Panc1 (cell line): ENCODE measurements around the gene MRC2. TPM values are rescaled to one million over a fixed set of nuclear protein-coding genes. Genes with fewer than 3 reads are reported as not detected.
"Not testable (repeated sequence)": the region's sequence is repeated elsewhere in the genome, so short reads cannot be mapped to it uniquely, and the experiment has no call there.

ENCODE experiments used
- ATAC-seq: fragments of 200-7000 bp; cut with Tn5 transposase; 2 replicates; pipeline ENCODE4 v1.9.1; 2020; ENCODE audit warnings: mild to moderate bottlenecking, moderate library complexity
- BruUV-seq: library from RNA; stranded (reverse); fragments of 400-500 nt; replicated peaks from 2 replicates; lab custom pipeline; 2021; lab: Mats Ljungman, UMichigan
- CTCF ChIA-PET: fragments of 300-600 bp; sonication (Branson Sonifier 250); formaldehyde crosslinking; loops from one replicate; lab custom pipeline; 2022; ENCODE audit warnings: antibody characterized with exemption; lab: Charles Lee
- POLR2A ChIA-PET: fragments of 300-600 bp; sonication (Branson Sonifier 250); formaldehyde crosslinking; loops from one replicate; lab custom pipeline; 2022; ENCODE audit warnings: antibody characterized with exemption; lab: Charles Lee
- DNase-seq: peaks from one replicate; pipeline ENCODE4 v3.0.0-alpha.2; 2010; ENCODE audit warnings: low read depth, low spot score
- H3K27ac ChIP-seq: 2 replicates; pipeline ENCODE4 v1.5.1; 2011; ENCODE audit warnings: mild to moderate bottlenecking, low read length, inconsistent platforms
- H3K27me3 ChIP-seq: fragments of 200-500 bp; sonication (Bioruptor generic); 2 replicates; pipeline ENCODE4 v1.6.0; 2014; ENCODE audit warnings: low read length, inconsistent platforms; ENCODE audit not compliant: control insufficient read depth, insufficient read depth
- H3K36me3 ChIP-seq: fragments of 200-500 bp; sonication (Bioruptor generic); 2 replicates; pipeline ENCODE4 v1.5.1; 2014; ENCODE audit warnings: inconsistent platforms, mild to moderate bottlenecking, low read length, moderate library complexity; ENCODE audit not compliant: control insufficient read depth, insufficient read depth
- H3K4me1 ChIP-seq: 2 replicates; pipeline ENCODE4 v1.5.1; 2011; ENCODE audit warnings: inconsistent platforms, mild to moderate bottlenecking, low read length, moderate library complexity; ENCODE audit not compliant: control insufficient read depth, insufficient read depth
- H3K4me3 ChIP-seq, 2 experiments: 2 replicates each; pipeline ENCODE4 v1.5.1; 2011 to 2012; ENCODE audit warnings: low read depth in 2 of 2, low read length in 2 of 2, mild to moderate bottlenecking in 2 of 2, inconsistent platforms in 1 of 2, moderate library complexity in 1 of 2
- H3K9me3 ChIP-seq: fragments of 200-500 bp; sonication (Bioruptor generic); 2 replicates; pipeline ENCODE4 v1.5.1; 2014; ENCODE audit warnings: low read depth, mild to moderate bottlenecking, inconsistent platforms, low read length, moderate library complexity; ENCODE audit not compliant: control insufficient read depth, insufficient read depth
- CTCF ChIP-seq: fragments of 450-650 bp; IDR thresholded peaks from 2 replicates; pipeline ENCODE4 v1.5.1; 2017; ENCODE audit warnings: mild to moderate bottlenecking
- POLR2AphosphoS5 ChIP-seq: IDR thresholded peaks from 2 replicates; pipeline ENCODE4 v1.6.1; 2012; ENCODE audit warnings: mild to moderate bottlenecking, low read depth, low read length, moderate library complexity
- REST ChIP-seq, 2 experiments: IDR thresholded peaks; 2 replicates each; pipeline ENCODE4 v1.6.1; 2011 to 2012; ENCODE audit warnings: low read depth in 2 of 2, control low read depth in 1 of 2, low read length in 1 of 2, mild to moderate bottlenecking in 1 of 2, moderate library complexity in 1 of 2; ENCODE audit not compliant: insufficient read depth in 1 of 2
- SIN3A ChIP-seq: IDR thresholded peaks from 2 replicates; pipeline ENCODE4 v1.6.1; 2012; ENCODE audit warnings: low read depth, mild to moderate bottlenecking, low read length, moderate library complexity, borderline replicate concordance; ENCODE audit not compliant: insufficient read depth
- TCF7L2 ChIP-seq: IDR thresholded peaks from 2 replicates; pipeline ENCODE4 v1.6.1; 2011; ENCODE audit warnings: mild to moderate bottlenecking, low read depth, low read length, inconsistent platforms
- in situ Hi-C: cut with HindIII; loops from 2 replicates; pipeline ENCODE4 v1.10.0; 2016; ENCODE audit warnings: low sequenced_read_pairs, low pct_unique_long_range_greater_than_20kb
- intact Hi-C: fragments of 100-400 bp; cut with micrococcal nuclease; formaldehyde crosslinking; loops from one replicate; pipeline ENCODE4 v1.10.0; 2022; ENCODE audit not compliant: unreplicated experiment
- total RNA-seq: library from RNA; stranded (reverse); gene quantifications from one replicate; pipeline ENCODE4 v1.2.1, GENCODE V29; 2021; ENCODE audit not compliant: unreplicated experiment

The MRC2 gene
- total RNA-seq, 1 experiment from 2014 or later, result 120 TPM

GRCh38 chr17:62601471-62601870 lies 26.0 kb upstream of the MRC2 start:
- Histone ChIP-seq H3K4me1 (no peaks in the 10 kb centered on the region), H3K27ac (no peak overlapping the region), H3K27me3 (no peaks in the 10 kb centered on the region), H3K4me3 (no peak overlapping the region), H3K9me3 (no peaks in the 10 kb centered on the region), H3K36me3 (peaks cover 7% of the 10 kb centered on the region)
- BruUV-seq, result no TSS peak
- POLR2A ChIA-PET, result no interaction called here
- TF ChIP-seq REST (IDR thresholded peaks at IDR 0.05; ENCODE audit: insufficient read depth in 1 of 2, low read depth in 2 of 2, low read length in 1 of 2) (no peak), CTCF (no peak), SIN3A (no peak), POLR2AphosphoS5 (no peak), TCF7L2 (no peak)
- DNase-seq (no peak), ATAC-seq (no peak)
- CTCF ChIA-PET, result interaction anchor here (0.5 kb wide), 1 partner anchor 90 kb away, joined by 7 read pairs; no protein-coding TSS in a partner anchor
- intact Hi-C loops (no loop called here), in situ Hi-C loops (no loop called here)

- H3K4me3 ChIP-seq, H3K27ac ChIP-seq, DNase-seq, in situ Hi-C loops, BruUV-seq, H3K27me3 ChIP-seq, H3K9me3 ChIP-seq, H3K4me1 ChIP-seq, ATAC-seq, intact Hi-C loops: not testable (repeated sequence)
- CTCF ChIA-PET, result interaction anchor here (0.7 to 1.2 kb wide), 2 partner anchors 16 to 40 kb away, joined by 3 to 4 read pairs; no protein-coding TSS in a partner anchor
- H3K36me3 ChIP-seq, result peaks cover 12% of the 10 kb centered on the region
- POLR2A ChIA-PET, result interaction anchor here (0.6 kb wide), 1 partner anchor 70 kb away, joined by 3 read pairs; no protein-coding TSS in a partner anchor
Observed at GRCh38 chr17:62603783-62604182, 23.7 kb upstream of the MRC2 start.

GRCh38 chr17:62605588-62605987 lies 21.9 kb upstream of the MRC2 start:
- Histone ChIP-seq H3K27ac (no peak overlapping the region), H3K9me3 (no peaks in the 10 kb centered on the region), H3K36me3 (peaks cover 12% of the 10 kb centered on the region), H3K4me3 (no peak overlapping the region), H3K27me3 (no peaks in the 10 kb centered on the region), H3K4me1 (no peaks in the 10 kb centered on the region)
- ChIA-PET CTCF (no interaction called here), POLR2A (no interaction called here)
- DNase-seq (no peak), ATAC-seq (no peak)
- BruUV-seq, result no TSS peak
- in situ Hi-C loops, result no loop called here
- TF ChIP-seq POLR2AphosphoS5 (no peak), CTCF (no peak), TCF7L2 (no peak), REST (IDR thresholded peaks at IDR 0.05; ENCODE audit: insufficient read depth in 1 of 2, low read depth in 2 of 2, low read length in 1 of 2) (no peak), SIN3A (no peak)
- intact Hi-C loops, result no loop called here
